ENCODE data around the gene WDFY3. TPM values are rescaled to one million over a fixed set of nuclear protein-coding genes. Genes with fewer than 3 reads are reported as not detected.

Gene WDFY3
- total and polyA plus RNA-seq, 3 donors from 2014 or later, result 31.7 to 168 (median 126) TPM

- WGBS, 2 donors, result 70 to 87% methylated on average over 6 to 14 of the region's 14 CpGs
- no peak for TF ChIP-seq POLR2A (IDR thresholded peaks at IDR 0.05)
- no peak for DNase-seq
- Histone ChIP-seq H3K4me1 (no peaks in the 10 kb centered on the region), H3K27ac (no peak overlapping the region), H3K36me3 (ENCODE audit: low read depth, missing control alignments) (no peaks in the 10 kb centered on the region), H3K4me3 (no peak overlapping the region), H3K9me3 (no peaks in the 10 kb centered on the region), H3K27me3 (no peaks in the 10 kb centered on the region)
- intact Hi-C loops (cut with DNase I; ENCODE audit: low total_unique reads), result no loop called here
Observed at GRCh38 chr4:84678976-84679744, 287.3 kb downstream of the WDFY3 start.

DNA sequence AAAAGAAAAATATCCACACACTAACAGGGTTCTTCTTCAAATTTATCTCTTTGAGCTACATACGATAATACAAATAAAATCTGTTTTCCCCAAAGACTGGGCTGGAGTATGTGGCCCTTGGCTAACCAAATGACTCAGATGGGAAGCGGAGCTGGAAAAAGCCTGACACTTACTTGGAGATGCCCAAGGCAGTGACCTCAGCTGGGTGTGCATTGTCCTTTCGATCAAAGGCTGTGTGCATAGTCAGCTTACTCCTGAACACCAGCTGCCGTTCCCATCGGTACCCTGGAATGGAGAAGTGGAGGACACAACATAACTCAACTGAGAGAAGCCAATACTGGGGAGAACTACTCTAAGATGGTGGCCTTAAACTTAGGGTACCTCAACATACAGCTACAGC is 288.5 kb downstream of the WDFY3 start:
- H3K36me3 ChIP-seq (ENCODE audit: low read depth, missing control alignments), result no peaks in the 10 kb centered on the region
- H3K4me1 ChIP-seq, result no peaks in the 10 kb centered on the region
- no peaks in the 10 kb centered on the region for H3K9me3 ChIP-seq
- no peak for TF ChIP-seq POLR2A (IDR thresholded peaks at IDR 0.05)
- TF ChIP-seq, protein P1, sequence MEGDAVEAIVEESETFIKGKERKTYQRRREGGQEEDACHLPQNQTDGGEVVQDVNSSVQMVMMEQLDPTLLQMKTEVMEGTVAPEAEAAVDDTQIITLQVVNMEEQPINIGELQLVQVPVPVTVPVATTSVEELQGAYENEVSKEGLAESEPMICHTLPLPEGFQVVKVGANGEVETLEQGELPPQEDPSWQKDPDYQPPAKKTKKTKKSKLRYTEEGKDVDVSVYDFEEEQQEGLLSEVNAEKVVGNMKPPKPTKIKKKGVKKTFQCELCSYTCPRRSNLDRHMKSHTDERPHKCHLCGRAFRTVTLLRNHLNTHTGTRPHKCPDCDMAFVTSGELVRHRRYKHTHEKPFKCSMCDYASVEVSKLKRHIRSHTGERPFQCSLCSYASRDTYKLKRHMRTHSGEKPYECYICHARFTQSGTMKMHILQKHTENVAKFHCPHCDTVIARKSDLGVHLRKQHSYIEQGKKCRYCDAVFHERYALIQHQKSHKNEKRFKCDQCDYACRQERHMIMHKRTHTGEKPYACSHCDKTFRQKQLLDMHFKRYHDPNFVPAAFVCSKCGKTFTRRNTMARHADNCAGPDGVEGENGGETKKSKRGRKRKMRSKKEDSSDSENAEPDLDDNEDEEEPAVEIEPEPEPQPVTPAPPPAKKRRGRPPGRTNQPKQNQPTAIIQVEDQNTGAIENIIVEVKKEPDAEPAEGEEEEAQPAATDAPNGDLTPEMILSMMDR (IDR thresholded peaks at IDR 0.05), result no peak
- intact Hi-C loops (cut with DNase I; ENCODE audit: low total_unique reads), result no loop called here
- H3K27me3 ChIP-seq, result no peaks in the 10 kb centered on the region
- no peak overlapping the region for H3K4me3 ChIP-seq
- DNase-seq, result no peak
- 93 to 94% methylated on average over 5 of the region's 5 CpGs for whole genome bisulfite sequencing, 2 donors
- no peak overlapping the region for H3K27ac ChIP-seq

DNA sequence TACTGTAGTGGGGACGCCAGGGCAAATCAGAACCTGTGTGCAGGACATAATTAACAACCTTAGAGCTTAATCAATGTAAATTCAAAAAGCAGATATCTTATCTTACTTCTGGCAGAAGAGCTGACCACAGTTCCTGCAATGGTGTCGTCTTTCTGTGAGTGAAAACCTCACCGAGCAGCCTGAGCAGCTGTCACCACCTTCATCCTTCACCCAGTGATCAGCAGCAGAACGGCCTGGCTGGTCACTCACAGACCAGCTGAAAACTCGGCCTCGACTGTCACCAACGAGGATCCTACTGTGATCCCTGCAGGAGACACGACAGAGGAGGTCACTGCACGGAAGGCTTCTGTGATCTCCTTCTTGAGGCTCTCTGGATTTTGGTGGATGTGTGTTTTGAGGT is 289.4 kb downstream of the WDFY3 start:
- no peaks in the 10 kb centered on the region for H3K9me3 ChIP-seq
- H3K27me3 ChIP-seq, result no peaks in the 10 kb centered on the region
- H3K36me3 ChIP-seq (ENCODE audit: low read depth, missing control alignments), result no peaks in the 10 kb centered on the region
- no peak overlapping the region for H3K27ac ChIP-seq
- intact Hi-C loops (cut with DNase I; ENCODE audit: low total_unique reads), result no loop called here
- H3K4me3 ChIP-seq, result no peak overlapping the region
- no peaks in the 10 kb centered on the region for H3K4me1 ChIP-seq
- no peak for TF ChIP-seq POLR2A (IDR thresholded peaks at IDR 0.05)
- TF ChIP-seq, protein P1 (IDR thresholded peaks at IDR 0.05), result no peak
- WGBS, 2 donors, result 76 to 88% methylated on average over 9 of the region's 9 CpGs
- no peak for DNase-seq

- DNase-seq, result no peak
- H3K4me1 ChIP-seq, result no peaks in the 10 kb centered on the region
- TF ChIP-seq, protein P1 (IDR thresholded peaks at IDR 0.05), result no peak
- TF ChIP-seq POLR2A (IDR thresholded peaks at IDR 0.05), result no peak
- H3K27me3 ChIP-seq, result no peaks in the 10 kb centered on the region
- WGBS, 2 donors, result 50 to 56% methylated on average over 1 of the region's 1 CpG
- H3K4me3 ChIP-seq, result no peak overlapping the region
- no peaks in the 10 kb centered on the region for H3K36me3 ChIP-seq (ENCODE audit: low read depth, missing control alignments)
- H3K9me3 ChIP-seq, result no peaks in the 10 kb centered on the region
- H3K27ac ChIP-seq, result no peak overlapping the region
- intact Hi-C loops (cut with DNase I; ENCODE audit: low total_unique reads), result no loop called here
Observed at GRCh38 chr4:84673475-84674240, 292.8 kb downstream of the WDFY3 start.

- H3K9me3 ChIP-seq, result no peaks in the 10 kb centered on the region
- intact Hi-C loops (cut with DNase I; ENCODE audit: low total_unique reads), result no loop called here
- no peak for TF ChIP-seq POLR2A (IDR thresholded peaks at IDR 0.05)
- TF ChIP-seq, protein P1 (IDR thresholded peaks at IDR 0.05), result no peak
- no peak for DNase-seq
- no peak overlapping the region for H3K27ac ChIP-seq
- no peaks in the 10 kb centered on the region for H3K27me3 ChIP-seq
- H3K4me1 ChIP-seq, result no peaks in the 10 kb centered on the region
- no peaks in the 10 kb centered on the region for H3K36me3 ChIP-seq (ENCODE audit: low read depth, missing control alignments)
- no peak overlapping the region for H3K4me3 ChIP-seq
Observed at GRCh38 chr4:84672177-84672576, 294.3 kb downstream of the WDFY3 start.

Data from testis (tissue), 3 donors.